Amygdala (tissue), 56 donors: ENCODE results near the gene KRI1.
A peak's percentile ranks its signal among the peaks of the same experiment; 100 is the strongest.

Experiments
- DNase-seq, 56 donors: peaks; one replicate each; lab custom pipeline; 2025; lab: John Stamatoyannopoulos, UW

Gene KRI1

DNA sequence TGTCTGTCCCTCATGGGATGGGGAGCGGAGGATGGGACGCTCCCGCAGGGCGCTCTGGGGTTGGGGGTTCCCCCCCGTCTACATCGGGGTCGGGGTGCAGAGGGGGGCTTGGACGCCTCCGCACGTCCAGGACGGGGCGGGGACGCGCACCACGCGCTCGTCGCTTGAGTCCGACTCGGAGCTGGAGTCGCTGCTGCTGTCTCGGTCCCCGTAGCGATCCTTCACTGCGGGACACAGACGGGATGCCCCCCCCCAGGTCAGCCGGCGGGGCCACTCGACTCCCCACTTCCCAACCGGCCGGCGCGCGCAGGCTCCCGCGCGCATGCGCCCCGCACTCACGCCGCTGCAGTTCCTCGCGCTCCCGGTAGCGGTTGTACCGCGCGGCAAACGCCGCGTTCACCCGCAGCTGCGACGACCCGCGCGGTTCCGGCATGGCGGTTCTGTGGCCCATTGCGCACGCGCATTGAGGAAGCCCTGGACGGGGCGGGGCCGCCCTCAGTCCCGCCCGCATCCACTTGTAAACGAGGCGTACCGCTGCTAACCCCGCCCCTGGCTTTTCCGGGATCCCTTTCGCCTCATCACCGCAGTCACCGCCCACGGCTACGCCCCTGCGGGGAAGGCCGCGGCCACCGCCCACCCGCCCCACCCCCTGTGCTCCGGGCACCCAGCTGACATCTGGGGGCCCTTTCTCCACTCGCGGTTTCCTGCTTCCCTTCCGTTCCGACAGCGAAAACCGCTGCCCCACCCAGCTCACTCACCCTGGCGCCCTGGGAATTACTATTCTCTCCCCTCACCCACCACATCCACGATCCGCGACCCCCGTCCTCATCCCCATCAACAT is at the start of gene KRI1:
TSS of gene KRI1 (minus strand) at position 444 of the 841 bp plus-strand sequence. CDS start at position 433, 11 bp downstream.
- peak; percentile 51 to 98 (median 94) for DNase-seq

DNA sequence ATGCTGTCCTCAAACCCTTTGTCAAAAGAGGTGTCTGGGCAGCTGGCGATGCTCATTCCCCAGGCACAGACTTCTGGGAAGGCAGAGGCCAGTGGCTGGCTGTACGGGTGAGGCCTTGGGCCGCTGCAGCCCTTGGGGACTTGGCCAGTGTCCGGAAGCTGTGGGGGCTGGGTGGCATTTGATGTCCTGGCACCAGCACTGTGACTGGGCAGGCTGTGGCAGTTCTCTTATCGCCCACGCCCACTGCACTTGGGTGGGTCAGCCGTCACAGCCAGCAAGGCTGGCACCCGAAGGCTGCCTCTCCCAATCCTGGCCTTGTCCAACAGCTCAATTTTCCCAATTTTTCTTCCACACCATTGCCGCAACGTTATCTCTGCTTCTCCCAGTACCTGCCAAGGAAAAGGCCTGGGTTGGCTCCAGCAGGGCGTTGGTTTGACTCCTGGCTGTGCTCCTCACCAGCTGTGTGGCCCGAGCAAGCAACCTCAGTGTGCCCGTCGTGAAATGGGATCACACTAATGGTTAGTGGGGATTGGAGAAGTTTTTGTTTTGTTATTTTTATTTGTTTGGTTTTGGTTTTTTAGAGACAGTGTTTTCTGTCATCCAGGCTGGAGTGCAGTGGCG is 46.8 kb upstream of the KRI1 start:
- peak in 51 of 56 donors; percentile 11 to 75 (median 51) for DNase-seq

DNA sequence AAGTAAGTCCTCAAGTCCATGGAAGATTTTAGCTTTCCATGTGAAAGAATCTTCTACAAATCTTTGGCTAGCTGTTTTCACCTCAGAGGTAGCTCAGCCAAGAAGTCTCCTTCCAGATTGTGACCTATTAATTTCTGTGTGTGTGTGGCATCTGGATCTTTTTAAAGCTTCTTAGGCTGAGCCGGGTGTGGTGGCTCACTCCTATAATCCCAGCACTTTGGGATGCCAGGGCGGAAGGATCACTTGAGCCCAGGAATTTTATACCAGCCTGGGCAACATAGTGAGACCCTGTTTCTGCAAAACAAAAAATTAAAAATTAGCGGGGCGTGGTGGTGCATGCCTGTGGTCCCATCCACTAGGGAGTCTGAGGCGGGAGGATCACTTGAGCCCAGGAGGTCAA is 46.1 kb upstream of the KRI1 start:
- DNase-seq: no peak

- DNase-seq: no peak
Measured at GRCh38 chr19:10604460-10604980, 38.7 kb upstream of the KRI1 start.

DNA sequence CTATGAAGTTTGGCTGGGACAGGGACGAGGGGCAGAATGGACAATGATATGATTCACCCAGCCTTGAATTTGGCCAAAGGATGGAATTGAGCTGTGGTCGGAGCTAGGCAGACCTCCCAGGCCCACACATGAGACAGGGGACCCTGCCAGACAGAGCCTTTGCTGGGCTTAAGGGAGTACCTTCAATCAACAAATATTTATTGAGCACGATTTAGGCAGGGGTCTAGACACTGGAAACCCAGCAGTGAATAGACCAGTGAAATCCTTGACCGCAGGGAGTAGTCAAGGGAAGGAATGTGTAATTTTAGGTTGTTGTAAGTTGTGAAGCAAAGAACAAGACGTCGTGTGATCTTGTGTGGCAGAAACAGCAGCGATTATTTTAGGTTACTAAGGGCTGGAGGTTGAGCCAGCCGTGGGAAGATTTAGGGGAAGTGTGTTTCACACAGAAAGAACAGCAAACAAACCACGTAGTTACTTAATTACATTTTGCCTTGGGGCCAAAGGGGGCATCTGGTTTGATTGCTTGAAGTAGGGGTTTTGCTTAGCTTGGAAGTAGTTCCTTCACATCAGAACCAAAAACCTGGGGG is 38.2 kb upstream of the KRI1 start:
- no peak for DNase-seq

DNA sequence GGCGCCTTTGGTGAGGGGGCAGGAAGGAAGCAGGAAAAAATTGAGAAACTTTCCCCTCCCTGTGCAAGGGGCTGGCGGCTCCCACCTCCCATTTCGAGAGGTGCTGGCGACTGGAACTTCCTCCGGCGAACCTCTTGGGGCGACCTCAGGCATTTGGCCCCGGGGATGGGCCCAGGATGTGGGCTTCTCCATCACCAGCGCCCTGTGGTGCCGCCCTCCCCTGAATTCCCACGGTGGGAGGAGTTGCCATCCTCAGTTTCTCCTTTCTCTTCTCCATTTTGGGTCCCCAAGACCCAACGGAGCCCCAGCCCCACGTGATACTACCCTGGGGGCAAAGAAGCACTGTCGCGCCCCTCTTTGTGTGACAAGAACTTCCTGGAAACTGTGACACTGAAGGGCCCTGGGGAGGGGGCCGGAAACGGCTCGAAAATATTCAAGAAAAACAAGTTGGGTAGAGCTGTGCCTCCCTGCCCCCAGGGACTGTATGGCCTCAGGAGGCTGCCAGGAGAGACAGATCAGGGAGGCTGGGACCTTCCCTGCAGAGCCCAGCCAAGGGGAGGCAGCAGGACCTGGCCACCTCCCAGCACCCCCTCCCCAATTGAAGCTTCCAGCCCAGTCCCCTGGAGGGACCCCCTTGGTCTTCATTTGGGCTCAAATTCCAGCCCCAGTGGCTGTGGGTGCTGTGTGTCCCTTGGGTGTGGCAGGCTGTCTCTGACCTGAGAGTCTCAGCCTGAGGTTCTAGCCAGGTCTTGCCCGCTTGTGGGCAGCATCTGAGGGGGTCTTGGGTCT is 37.5 kb upstream of the KRI1 start:
- peak in 14 of 56 donors; percentile 4 to 45 (median 16) for DNase-seq

GRCh38 chr19:10602330-10603083 is 36.7 kb upstream of the KRI1 start:
- DNase-seq: peak in 53 of 56 donors; percentile 18 to 86 (median 57)

- peak in 1 of 56 donors; percentile 45 for DNase-seq
Measured at GRCh38 chr19:10601999-10602329, 36.2 kb upstream of the KRI1 start.

- no peak for DNase-seq
Measured at GRCh38 chr19:10600149-10600548, 34.3 kb upstream of the KRI1 start.

GRCh38 chr19:10593820-10594637 is 28.2 kb upstream of the KRI1 start:
- DNase-seq: peak in 46 of 56 donors; percentile 5 to 71 (median 32)

DNA sequence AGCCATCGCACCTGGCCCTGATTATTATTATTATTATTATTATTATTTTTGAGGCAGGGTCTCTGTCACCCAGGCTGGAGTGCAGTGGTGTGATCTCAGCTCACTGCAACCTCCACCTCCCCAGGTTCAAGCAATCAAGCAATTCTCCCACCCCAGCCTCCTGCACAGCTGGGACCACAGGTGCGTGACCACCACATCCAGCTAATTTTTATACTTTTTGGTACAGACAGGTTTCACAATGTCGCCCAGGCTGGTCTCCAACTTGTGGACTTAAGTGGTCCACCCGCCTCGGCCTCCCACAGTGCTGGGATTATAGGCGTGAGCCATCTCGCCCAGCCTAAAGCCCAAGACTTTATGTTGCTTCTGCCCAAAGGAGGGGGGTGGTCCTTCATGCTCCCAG is 27.3 kb upstream of the KRI1 start:
- DNase-seq: no peak

GRCh38 chr19:10587839-10588150 is 22.0 kb upstream of the KRI1 start:
- DNase-seq: no peak

GRCh38 chr19:10587022-10587838 is 21.4 kb upstream of the KRI1 start, which contains the start of gene AP1M2:
AP1M2 (minus strand) TSS chr19:10587312; CDS start chr19:10587231, 81 bp downstream.
- no peak for DNase-seq

- DNase-seq: no peak
Measured at GRCh38 chr19:10586396-10586795, 20.6 kb upstream of the KRI1 start.

- DNase-seq: no peak
Measured at GRCh38 chr19:10583036-10583776, 17.4 kb upstream of the KRI1 start.

- no peak for DNase-seq
Measured at GRCh38 chr19:10582091-10582490, 16.3 kb upstream of the KRI1 start.

- DNase-seq: peak in 55 of 56 donors; percentile 23 to 96 (median 73)
Measured at GRCh38 chr19:10580979-10581631, 15.3 kb upstream of the KRI1 start.
